Ishikawa (cell line): ENCODE measurements around the gene TCL1B.

Experiments
- EGR1 ChIP-seq: IDR thresholded peaks from 2 replicates; pipeline ENCODE4 v1.6.1; 2012
- RAD21 ChIP-seq: IDR thresholded peaks from 2 replicates; pipeline ENCODE4 v1.6.1; 2012; ENCODE audit warnings: low read depth

GRCh38 chr14:95656634-95657033 lies 29.6 kb upstream of the TCL1B start:
- TF ChIP-seq EGR1 = no peak
- TF ChIP-seq RAD21 = no peak
